Stimulated activated CD4-positive, alpha-beta T cell treated with anti-CD3 and anti-CD28 coated beads, Interleukin-4, amount 100 ng/mL, for 48 hours (primary cell): Measurements from ENCODE around the gene MC2R.

Source experiments
- DNase-seq, 2 donors: peaks; one replicate each; pipeline ENCODE4 v3.0.0-alpha.2; 2020; ENCODE audit warnings: low read depth in 2 of 2

The MC2R gene

DNA sequence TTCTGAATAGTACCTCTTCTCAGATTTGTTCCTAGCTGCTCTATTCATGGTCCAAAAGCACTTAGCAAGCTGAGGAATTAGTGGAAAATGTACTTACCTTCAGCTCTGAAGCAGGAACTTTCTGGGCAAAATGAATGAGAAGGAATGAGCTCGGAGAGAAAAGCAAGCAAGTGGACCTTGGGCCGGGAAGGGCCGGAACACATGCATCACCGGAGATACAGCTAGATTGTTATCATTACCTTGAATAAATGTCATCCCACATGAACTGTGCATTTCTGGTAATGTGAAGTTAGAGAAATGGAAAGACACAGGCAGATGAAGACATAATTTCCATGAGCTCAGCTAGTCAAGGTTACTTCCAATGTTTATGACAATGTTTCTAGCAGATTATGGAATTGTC, at the start of gene MC2R:
Gene MC2R (minus strand): TSS at position 146 of the 400 bp plus-strand sequence. CDS start 30,018 bp downstream, outside the sequence.
- no peak for DNase-seq

DNA sequence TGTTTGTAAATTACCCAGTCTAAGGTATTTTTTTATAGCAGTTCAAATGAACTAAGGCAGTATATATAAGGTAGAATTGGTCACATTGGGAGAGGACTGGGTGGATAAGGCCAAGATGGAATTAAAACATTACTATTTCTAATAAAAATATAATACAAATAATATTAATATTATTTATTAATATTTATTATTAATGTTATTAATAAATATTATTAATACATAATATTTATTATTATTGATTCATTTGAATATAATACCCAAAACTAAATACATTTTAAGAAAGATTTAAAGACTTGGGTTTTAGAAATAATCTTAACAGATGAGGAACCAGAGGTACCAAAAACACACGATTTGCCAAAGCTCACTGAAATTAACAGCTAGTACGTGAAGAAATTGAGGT, 30.5 kb upstream of the MC2R start:
- no peak for DNase-seq

DNA sequence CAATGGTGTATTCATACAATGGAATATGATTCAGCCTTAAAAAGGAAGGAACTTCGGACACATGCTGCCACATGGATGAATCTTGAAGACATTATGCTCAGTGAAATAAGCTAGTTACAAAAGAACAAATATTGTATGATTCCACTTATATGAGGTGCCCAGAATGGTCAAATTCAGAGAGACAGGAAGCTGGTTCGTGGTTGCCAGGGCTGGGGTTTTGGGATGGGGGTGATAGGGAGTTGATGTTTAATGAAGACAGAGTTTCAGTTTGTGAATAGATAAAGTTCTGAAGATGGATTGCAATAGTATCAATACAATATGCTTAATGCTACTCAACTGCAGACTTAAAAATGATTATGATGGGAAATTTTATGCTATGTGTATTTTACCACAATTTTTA, 28.0 kb upstream of the MC2R start:
- no peak for DNase-seq

DNA sequence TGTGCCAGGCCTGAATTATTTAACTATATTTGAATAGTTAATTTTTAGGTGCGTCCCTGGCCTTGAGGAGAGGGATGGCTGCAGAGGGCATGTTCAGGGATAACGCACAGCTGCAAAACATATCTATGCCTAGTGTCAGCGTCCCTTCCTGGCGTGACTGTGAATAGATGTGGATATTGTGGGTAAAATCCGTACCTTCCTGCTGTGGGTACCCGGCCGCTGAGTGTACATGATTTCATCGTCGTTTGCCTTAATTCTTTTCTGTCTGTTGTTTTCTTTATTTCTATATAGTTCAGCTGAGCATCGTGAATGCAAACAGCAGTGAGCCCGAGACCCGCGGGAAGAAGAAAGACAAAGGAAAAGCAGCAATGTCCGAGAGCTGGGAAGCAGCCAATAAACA, 25.0 kb upstream of the MC2R start:
- no peak for DNase-seq

DNA sequence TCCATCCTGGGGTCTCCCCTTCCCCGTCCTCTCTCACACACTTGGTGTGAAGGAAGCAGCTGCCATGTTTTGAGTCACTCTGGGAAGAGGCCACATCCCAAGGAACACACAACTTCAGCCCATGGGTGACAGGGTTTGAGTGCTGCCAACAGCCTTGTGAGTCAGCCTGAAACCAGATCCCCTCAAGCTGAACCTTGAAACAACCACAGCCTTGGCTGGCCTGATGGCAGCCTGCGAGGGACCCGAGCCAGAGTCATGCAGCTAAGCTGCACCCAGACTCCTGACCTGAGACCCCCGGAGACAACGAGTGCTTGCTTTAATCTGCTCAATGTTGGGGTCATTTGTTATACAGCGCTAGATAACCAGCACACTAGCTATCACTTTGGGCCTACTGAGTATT, 19.3 kb upstream of the MC2R start:
- DNase-seq = no peak

DNA sequence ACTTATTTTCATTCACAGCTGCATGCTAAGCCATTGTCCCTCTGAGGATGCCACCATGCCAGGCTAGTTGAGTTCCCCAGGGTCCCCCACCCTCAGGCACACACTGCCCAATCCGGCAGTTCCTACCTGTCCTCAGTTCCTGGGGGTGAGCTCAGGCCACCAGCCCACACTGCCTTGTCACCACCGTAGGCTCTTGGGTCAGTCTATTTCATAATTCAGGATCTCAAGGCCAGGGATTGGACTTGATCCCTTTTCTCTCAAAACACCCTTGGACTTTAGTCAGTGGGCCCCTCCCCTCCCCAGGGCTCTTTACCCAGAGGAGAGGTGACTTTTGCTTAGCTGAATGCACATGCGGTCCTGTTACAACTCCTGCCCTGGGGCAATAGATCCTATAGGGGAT, 18.7 kb upstream of the MC2R start:
- DNase-seq = no peak

DNA sequence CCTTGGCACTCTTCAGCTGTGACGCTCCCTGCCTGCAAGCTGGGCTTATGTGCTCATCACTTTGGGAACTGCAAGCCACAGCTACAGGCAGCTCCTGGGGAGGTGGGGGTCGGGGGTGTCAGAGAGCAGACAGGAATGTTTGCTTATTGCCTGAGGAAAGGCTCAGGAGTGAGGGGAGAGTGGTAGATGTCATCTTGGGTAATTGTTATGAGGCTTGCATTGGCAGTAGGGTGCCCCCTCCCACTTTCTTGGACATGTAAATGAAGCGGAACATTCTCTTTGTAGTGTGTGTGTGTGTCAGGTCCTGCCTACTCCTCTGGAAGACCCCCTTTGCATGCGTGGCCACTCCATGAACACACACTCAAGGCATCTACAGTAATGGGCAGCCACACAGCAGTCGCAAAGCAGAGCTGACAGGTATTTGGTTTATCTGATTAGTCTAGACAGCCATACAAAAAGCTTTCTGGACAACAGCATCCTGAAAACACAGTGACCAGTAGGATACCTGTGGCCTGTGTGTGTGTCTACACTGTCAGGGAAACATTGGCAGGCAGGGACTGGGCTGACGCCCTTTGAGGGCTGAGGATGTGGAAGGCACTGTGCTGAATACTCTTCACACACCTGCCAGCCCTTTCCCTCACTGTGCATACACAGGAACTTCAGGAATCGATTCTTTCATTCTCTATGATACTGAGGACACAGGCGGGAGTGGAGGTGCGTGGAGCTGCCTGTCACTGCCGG, 17.1 kb upstream of the MC2R start:
- no peak for DNase-seq

DNA sequence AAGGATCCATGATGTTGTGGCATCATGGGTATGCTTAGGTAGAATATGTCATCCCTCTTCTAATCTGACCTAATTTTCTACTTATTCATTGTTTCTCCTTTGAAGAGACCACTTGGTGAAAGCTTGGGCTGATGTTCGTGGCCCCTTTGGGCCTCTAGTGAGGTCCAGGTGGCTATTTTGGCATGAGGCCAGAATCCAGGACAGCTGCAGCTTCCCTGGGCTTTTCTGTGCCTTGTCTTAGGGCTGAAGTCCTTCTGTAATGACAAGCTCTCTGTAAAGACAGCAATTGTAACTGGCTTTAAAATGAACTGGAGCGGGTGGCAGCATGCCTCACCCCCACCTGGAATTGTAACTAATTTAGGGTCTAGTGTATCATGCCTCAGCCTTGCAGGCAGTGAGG, 15.6 kb upstream of the MC2R start:
- DNase-seq = no peak

DNA sequence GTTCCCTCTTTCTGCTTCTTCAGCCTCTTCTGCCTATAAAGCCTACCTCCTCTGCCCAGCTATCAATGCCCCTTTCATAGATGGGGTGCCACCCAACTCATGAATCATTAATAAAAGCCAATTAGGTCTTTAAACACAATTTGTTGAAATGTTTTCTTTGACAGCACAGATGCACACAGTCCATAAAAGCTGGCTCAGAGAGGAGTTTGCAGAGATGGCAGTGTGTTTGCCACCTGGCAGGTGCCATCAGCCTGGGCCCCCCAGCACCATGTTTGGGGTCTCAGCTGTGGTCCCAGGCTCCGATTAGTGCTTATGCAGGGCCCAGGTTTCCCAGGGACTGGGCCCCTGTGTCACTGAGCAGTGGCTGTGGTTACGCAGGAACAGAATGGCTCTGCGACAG, 7.9 kb upstream of the MC2R start:
- no peak for DNase-seq

DNA sequence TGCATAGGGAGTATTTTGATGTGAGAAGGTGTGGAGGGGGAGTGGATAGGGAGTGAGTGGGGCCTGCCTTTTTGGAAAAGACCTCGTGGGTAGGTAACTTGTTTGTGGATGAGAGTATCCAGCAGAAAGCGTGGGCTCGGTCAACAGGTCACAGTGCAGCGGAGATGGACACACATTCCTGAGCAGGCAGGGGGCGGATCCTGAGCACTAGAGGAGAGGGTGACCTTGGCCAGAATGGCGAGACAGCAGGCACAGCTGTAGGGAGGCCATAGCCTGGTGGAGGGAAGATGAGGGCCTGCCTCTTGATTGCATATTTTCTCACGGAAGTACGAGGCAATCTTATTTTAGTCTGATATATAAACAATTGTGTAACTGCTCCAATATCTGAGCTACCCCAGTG, 3.6 kb upstream of the MC2R start:
- DNase-seq = no peak

DNA sequence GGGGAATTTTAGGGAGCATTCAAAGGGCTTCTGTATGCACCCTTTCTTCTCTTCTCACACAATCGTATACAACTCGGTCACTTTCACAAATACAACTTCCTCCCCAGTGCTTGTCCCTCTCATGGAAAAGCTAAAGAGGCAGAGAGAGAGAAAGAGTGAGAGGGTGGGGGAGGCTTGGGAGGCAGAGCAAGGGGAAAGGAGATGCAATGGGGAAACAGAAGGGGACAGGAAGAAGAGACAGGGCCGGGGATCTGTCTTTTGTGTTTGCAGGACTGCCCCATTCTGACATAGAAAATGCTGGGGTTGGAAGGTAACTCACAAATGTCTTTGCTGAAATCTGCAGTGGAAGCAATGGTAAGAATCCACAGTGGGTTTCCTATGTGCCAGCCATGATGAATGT, 2.1 kb upstream of the MC2R start:
- DNase-seq = no peak

DNA sequence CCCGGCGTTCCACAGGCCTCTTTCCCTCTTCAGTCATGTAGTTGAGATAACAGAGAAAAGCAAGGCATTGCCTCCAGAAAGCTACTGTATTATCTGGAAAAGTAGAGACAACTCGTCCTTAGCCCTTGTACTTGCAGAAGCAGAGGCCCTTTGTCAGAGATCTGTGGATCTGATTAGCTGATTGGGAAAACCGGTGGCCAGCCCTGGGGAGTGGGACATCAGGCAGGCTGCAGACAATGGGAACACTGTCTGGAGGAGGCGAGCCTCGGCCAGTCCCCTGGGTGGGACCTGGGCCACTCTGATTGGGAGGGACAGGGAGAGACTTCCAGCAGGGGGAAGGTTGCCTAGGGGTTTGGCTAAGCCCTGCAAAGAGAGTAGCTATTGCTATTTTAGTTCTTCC, 1.2 kb upstream of the MC2R start:
- no peak for DNase-seq

DNA sequence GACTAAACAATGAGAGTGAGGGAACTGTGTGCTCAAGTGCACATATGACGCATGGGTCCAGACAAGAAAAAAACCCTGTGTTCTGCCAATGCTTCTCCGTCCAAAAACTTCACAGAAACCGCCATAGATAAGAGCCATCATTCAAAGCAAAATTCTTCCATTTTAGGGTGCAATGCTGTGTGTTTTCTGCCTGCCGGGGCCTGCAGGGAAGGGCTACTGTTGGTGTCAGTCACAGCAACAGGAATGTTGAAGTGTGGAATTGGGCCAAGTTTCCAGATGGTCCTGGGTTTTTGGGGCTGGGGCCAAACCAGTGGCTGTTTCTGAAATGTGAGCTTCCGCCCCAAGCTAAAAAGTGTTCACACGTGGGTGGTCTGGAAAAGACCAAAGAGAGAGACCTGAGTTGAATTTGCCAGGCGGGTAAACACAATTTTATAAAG, 677 bp upstream of the MC2R start:
- DNase-seq = no peak

DNA sequence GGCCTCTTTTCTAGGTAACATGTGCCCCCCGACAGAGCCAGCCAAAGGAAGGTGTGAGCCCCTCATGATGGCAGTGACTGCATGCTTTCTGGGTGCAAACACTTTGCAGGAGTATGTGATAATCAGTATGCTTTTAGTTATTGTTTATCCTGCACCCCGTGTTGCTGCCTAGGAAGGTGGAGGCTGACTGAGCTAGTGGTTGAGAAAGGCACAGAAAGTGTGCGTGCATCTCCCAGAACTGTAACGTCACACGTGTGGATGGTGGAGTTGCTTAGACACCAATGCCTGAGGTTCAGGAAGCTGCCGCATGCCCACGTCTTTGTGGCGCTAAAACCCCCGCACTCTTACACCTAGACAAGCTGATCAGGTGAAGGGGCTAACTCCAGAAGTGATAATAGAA, 580 bp downstream of the MC2R start:
- no peak for DNase-seq

DNA sequence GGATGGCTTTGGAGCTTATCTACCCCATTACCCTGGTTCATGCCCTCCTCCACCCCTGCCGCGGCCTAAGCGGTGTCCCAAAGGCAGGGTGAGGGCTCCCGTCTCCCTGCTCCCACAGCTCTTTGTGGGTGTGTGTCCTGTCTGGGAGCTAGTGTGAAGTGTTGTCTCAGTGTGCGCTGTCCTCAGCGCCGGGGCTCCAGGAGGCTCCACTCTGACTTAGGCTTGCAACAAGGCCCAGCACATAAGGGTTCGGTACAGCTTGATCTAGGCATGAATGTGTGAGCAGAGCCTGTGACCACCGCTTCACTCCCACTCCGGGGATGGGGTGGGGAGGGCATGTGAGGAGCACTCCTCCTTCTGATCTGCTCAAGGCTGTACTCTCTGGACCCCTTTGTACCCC, 1.2 kb downstream of the MC2R start:
- DNase-seq = no peak

DNA sequence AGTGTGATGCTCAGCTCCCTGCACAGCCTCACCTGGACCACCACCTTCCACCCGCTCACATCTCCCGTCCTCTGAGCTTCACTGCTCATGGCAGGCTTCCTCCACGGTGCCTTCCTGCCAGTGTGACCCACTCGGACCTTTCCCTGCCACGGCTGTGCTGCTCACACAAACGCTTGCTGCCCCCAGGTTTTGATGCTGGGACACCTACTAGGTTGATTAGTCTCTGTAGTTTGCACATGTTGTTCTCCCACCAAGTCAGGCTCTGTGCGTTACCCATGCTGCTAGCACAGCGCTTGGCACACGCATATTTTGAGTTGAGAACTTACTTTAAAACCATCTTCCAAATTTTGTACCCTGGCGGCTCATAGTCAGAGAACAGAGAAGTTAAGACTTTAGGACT, 2.1 kb downstream of the MC2R start:
- no peak for DNase-seq

DNA sequence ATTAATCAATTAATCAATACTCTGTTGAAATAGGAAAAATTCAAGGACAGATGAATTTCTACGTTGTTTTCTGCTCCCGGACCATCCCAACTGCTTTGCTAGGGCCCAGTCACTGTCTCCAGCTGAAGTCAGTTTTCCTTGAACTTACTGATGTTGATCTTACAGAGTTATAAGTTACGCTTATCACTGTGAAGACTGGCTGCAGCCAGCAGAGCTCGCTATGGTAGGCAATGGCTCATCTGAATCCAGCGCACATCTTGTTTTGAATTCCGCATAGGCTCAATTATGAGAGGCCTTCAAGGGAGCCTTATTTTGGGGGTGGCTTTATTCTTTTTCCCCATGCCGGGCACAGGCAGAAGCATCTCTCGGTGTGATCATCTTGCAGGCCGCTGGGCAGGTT, 2.7 kb downstream of the MC2R start:
- DNase-seq = no peak

DNA sequence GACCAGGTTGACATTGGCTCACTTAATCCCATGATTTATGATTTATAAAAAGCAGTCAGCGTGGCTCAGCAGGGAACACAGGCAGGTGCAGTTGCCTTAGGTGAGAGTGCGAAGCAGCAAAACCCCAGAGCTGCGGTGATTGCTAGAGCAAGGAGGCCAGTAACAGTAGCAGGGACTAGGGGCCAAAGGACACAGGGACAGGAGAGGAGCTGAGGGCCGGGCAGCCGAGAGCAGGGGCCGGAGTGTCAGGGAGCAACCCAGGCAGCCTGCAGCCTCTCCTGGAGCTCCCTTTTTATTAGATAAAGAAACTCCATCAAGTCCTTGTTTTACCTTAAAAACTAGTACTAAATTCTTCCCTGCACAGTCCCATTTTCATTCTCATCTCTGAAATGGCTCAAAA, 4.3 kb downstream of the MC2R start:
- no peak for DNase-seq

DNA sequence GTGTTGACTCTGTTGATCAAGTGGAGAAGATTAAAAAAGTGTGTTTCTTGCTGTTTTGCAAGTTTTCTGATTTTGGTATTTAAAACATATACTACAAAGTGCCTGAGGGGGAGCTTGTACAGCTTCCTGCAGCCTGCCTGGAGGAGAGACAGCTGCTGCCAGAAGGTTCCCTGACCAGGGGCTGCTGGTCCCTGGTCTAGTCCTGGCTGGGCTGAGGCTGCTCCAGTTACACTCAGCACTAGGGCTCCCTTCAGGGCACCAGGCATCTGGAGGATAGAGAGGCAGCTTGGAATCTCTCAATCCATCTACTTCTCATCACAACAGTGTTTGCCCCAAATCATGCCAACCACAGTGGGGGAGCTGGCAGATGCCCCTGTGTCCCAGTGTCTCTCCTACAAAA, 4.8 kb downstream of the MC2R start:
- no peak for DNase-seq

DNA sequence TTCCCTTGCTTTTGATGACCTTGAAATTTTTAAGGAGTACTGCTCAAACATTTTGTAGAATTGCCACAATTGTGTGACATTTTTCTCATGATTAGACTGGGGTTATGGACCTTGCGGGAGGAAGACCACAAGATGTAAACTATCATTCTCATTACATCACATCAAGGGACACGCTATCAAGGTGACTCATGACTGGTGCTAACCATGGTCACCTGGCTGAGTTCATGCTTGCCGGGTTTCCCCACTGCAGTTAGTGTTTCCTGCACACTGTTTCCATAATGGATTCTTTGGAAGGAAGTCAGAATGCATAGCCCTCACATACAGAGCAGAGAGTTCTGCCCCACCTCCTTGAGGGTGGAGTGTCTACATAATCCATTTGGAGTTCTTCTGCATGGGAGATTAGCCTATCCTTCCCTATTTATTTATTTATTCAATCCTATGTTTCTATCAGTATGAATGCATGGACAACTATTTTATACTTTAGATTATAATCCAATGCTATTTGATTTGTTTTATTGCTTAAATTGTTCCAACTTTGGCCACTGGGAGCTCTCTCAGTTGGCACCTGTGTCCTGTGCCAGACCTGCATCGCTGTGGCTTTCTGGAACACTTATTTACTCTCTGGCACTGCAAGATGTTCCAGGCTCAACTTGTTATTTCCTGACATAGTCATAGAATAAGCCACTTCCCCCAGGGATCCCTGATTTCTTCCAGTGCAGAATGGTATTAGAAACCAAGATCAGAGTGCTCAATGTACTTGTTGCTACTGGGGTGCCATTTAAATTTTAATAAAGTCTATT, 6.0 kb downstream of the MC2R start:
- DNase-seq = no peak

DNA sequence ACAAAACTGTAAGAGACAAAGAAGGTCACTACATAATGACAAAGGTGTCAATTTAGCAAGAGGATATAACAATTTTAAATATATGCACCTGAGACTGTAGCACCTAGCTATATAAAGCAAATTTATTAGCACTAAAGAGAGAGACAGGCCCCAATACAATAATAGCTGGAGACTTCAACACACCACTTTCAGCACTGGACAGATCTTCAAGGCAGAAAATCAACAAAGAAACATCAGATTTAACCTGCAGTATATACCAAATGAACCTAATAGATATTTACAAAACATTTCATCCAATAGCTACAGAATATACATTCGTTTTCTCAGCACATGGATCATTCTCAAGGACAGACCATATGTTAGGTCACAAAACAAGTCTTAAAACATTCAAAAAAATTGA, 14.7 kb downstream of the MC2R start:
- no peak for DNase-seq

DNA sequence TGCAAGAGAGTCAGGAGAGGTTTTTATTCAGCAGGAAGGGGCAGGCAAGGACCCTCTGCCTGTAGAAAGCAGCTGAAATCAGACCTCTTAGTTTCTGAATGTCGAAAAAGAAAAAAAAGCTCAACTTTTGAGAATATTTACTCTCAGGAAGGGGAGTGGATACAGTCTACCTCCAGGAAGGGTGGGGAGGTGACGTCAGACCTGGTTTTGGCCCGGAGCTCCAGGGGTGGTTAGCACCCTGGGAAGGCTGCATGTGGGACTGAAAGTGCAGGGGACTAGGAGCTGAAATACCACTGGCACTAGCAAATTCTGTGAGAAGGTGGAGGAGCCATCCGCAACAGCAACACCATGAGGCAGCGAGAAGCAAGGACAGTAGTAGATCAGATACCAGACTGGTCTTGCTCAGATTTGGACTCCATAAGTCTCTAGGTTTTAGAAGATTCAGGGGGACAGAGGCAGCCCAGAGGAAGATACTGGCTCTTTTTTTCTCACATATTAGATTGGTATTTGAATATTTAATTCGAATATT, 19.8 kb downstream of the MC2R start:
- no peak for DNase-seq

DNA sequence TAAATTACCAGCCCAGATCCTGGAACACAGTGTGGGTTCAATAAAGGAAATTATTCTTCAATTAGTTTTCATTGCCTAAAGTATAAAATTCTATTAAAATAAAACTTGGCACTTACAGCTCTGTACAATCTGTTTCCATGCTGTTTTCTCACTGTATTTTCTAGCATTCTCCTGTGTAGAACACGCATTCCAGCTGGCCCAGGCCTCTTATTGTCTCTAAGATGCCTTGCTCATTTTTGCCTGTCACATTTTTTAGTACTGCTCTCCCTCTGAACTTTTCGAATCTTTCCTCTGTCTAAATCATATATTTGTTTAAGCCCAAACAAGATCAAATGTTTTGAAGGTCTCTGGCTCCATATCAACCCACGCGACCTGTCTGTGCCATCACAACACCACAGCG, 20.8 kb downstream of the MC2R start:
- no peak for DNase-seq
